ENCODE data around the gene CNTN1.

CNTN1 gene

DNA sequence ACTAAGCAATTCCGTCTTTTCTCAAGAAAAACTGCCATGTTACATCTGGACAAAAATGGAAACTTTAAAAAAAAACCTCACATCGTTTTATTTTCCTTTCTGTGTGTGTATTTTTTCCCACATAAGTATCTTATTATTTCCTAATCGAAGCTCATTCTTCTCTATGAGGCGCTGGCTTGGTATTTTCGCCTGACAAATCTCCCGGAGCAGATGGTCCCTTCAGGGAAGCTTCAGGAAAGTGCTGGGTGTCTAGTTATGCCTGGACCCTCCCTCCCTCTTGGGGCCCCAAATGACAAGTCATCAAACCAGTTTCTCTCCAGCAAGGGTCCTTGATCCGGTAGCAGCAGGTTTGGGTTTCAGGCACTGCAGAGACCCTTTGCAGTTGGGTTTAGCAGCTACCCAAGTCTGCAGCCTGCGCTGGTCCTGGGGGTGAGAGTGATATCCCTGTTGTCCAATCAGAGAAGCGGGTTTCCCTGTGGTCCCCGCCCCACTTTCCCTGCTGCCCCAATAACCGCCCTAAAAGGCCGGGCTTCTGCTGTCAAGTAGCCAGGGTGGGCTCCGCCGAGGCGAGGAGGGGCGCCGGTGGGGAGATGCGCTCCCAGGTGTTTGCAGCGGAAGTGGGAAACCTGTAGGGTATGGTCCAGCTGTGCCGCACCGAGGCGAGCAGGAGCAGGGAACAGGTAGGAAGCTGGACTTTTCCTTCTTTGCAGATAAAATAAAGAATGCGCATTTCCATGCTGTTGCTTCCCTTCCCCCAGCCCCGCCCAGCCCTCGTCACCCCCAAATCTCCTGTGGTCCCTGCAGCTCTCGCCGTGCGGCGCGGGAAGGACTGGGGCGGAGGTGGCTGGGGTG lies at the start of gene CNTN1:
TSS of gene CNTN1 (plus strand) at position 527 of the 852 bp plus-strand sequence.
- DNase-seq (ENCODE audit: low spot score): no peak

DNA sequence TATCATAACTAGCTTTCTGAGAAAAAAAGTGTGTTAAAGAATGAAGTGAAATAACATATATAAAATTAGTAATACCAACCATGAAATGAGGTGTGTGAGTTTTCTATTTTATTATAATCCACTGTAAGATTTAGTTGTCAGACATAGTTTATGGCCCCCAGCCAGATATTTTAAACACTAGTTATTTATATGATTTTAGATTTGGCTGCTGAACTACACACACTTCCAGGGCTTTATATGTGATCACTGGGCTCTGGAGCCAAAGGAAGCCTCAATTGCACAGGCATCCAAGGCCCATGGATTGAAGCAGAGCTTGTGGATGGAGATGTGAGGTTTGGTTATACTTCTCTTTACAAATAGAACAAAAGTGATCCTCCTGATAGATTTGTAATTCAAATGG lies 48.7 kb upstream of the CNTN1 start:
- no peak for DNase-seq (ENCODE audit: low spot score)

DNA sequence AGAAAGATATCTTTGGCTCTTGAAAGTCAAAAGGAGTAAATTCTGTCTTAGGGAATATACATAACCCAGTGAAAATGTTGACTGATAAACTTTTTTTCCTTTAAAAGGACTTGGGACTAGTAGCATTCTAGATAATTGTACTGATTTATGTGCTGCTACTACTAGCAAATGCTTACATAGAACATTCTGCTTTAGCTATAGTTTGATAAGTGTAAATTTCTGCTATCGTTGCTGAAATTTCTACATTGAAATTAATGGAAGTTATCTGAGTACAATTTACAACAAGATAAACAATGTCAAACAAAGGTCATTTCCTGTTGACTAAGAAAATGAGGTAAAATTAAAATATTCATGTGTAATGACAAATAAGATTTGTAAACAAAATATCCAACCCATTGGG lies 48.3 kb upstream of the CNTN1 start:
- DNase-seq (ENCODE audit: low spot score): no peak

DNA sequence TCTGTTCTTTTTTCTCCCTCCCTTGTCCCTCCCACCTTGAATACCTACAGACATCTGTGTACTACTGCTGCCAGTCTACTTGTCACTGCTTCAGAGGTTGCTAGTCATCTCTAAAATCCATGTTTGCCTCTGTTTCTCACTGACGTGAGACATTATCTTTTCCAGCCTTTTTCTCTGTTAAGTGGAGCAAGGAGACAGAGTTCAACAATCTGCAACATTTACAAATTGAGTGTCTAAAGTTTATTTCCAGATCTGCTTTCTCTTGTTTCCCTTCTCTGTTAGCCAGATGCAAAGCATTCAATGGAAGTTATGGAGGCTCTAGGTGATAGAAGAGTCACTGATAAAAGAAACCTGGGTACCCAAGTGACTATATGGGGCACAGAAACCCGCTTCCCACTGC lies 47.5 kb upstream of the CNTN1 start:
- no peak for DNase-seq (ENCODE audit: low spot score)

DNA sequence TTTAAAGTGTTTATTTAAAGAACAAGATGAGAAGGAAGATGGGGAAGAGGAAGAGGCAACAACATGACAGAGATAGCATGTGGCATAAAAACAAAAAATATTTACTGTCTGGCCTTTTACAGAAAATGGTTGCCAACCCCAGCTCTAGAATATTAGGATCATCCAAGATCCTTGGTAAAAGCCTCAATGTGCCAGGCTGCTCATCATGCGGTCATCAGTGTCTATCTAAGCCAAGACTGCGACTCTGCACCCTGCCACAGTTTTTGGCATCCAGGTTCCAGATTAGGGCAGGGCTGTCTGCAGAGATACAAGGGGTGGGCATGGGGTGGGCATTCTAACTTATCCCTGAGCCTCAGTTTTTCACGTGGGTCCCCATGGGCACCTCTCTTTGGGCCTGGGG lies 46.9 kb upstream of the CNTN1 start:
- DNase-seq (ENCODE audit: low spot score): no peak

DNA sequence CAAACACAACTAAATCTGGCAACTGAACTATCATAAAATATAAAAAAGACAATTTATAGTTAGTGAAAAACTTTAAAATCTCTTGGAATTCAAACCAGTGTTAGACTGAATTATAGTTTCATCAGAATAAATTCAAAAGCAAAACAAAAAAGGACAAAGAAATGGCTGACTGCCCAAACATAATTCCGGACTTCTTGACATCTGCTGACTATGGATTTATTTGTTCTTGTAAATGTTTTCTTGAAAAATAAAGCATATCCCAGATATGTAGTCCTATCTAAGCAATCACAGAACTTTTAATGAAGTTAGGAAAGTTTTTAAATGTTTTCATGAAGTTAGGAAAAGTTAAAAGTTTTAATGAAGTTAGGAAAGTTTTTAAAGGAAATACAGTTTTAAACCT lies 45.8 kb upstream of the CNTN1 start:
- DNase-seq (ENCODE audit: low spot score): no peak

DNA sequence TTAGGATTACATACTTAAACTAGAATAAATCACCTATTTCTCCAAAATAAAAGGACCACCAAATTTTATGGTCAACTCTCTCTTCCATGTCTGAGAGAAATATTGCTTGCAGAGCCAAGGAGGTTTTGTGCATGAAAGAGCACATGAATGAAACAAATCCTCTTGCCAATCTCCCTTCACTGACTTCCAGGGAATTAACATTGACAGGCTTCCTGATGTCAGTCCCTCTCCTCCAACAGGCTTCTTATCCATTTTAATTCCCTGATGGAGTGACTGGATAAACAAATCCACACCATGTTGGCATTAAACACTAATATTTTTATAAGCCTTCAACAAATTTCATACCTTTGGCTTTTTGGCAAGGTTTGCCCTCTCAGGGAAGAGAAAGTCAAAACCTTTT lies 45.3 kb upstream of the CNTN1 start:
- DNase-seq (ENCODE audit: low spot score): no peak

DNA sequence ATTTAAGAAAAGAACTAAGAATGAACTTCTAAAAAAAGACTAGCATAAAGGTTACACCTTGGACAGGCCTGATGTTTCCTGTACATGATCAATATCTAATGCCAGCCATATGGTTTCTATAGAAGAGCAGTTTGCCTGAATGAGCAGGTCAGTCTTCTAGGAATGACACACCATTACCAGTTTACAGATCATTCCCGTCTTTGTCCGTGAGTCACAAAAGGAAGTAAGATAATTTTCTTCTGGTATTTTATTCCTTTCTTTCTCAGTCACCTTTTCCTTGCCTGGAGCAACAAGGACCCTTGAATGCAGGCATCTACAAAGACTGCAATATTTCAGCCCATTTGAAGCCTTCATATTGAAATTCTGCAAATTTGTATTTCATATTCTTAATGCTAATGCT lies 44.6 kb upstream of the CNTN1 start:
- DNase-seq (ENCODE audit: low spot score): no peak

DNA sequence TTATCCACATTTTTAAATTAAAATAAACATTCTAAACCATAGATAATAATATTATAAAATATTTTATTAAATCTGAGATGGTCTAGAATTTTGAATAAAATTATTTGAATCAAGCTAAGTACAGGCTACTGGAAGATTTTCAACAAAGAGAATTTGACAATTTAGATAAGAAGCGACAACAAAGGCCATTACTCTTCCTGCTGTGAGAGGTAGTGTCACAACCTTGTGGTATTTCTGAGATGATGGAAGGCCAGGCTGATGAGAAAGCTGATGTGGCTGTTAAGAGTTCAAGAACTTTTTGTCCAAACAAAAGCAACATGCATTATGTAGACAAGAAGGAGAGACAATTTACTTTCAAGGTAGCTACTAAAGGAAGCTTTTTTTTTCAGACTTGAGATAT lies 43.7 kb upstream of the CNTN1 start:
- DNase-seq (ENCODE audit: low spot score): no peak

DNA sequence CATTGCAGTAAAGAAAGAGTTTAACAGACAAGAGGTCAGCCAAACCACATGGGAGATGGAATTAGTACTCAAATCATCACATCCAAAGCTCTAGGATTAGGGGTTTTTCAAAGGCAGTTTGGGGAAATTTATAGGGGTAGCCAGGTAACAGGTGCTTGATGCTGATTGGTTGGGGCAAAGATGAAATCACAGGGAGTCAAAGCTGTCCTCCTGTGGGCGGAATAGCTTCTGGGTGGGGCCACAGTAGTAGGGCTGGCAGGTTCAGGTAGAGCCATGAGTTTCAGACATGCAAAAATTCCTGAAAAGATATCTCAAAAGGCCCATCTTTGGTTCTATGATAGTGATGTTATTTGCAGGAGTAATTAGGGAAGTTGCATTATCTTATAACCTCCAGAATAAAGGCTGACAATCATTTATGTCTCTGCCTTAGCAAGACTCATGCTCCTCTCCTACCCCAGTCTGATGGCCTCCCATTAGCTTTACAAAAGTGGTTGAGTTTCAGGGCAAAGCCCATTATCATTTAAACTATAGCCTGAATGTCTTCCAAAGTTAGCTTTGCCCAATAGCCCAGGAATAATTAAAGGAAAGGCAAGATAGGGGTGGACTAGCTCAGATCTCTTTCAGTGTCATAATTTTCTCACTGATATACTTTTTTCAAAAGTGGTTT lies 42.1 kb upstream of the CNTN1 start:
- DNase-seq (ENCODE audit: low spot score): no peak

DNA sequence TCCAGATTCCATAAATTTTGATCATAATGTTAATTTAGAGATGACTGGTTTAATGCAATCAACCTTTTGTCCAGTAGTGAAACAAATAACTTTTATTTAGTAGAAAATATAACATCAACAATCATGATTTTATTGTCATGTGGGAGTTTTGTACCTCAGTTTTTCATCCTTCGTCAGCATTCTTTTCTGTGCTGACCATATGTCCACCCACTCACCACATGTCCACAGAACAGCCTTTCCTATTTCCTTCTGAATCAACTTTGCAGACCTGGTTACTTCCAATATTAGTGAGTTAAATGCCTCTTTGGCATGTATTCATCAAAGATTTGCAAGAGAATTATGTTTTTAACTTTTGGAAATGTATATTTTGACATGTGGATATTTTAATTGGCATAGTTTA lies 36.8 kb upstream of the CNTN1 start:
- DNase-seq (ENCODE audit: low spot score): no peak

DNA sequence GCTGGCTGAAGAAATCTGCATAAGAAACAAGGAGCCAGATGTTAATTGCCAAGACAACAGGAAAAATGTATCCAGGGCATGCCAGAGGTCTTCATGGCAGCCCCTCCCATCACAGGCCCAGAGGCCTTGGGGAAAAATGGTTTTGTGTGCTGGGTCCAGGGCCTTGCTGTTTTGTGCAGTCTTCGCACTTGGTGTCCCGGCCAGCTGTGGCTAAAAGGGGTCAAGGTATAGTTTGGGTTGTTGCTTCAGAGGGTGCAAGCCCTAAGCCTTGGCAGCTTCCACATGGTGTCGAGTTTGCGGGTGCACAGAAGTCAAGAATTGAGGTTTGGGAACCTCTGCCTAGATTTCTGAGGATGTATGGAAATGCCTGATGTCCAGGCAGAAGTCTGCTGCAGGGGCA lies 29.9 kb upstream of the CNTN1 start:
- DNase-seq (ENCODE audit: low spot score): no peak

DNA sequence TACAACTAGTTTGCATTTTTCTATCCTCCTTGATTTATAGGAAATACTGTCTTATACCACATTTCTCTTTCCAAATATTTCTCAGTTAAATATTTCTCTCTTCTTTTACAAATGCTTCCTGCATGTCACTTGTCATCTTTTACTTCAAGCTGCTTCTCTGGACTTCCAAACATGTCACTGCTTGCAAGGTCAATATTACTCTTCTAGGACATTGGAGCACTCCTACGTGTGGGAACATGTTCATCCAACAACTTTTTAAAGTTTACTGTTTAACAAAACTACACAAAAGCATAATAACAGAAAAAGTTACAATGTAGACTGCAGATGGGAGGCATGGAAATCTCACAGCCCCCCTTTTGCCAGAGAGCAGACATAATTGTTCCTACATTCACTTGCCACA lies 28.5 kb upstream of the CNTN1 start:
- DNase-seq (ENCODE audit: low spot score): no peak

DNA sequence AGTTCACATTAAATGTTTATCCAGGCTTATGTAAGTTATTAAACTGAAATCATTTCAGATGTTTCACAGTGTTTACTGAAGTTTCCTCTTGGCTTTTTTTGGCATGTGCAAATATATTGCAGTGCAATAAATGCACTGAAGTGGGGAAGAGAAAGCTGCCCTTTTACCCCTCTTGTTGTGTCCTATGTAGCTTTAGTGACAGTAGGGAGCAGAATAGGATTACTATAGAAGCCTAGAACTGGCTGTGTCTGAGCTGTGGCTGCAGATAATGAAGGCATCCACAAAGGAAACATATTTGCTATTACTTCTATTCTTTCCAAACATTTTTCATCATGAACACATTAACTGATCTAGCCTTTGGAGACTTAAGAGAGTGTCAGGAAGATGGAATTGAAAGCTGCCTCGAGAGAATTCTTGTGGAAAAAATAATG lies 24.1 kb upstream of the CNTN1 start:
- DNase-seq (ENCODE audit: low spot score): no peak

DNA sequence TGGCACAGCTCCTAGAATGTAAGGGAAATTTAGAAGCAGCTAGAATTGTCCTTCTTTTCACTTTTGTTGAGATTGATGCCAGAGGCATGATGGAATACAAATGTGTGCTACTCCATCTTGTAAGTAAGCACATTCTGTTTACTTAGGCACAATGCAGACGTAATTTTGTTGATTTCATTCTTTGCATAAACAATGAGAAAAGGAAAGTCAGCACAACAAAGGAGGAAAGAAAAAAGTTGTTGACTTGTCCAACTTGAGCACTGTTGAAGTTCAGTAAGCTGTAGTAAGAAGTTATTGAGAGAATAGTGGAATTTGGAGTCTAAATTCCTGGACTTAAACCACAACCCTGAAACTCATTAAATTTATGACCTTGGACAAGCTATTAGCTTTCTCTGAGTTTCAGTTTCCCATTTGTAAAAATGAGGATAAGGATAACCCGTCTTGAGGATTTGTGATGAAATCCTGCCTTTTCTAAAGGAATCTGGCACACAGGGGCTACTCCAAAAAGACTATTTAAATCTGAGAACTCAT lies 19.4 kb upstream of the CNTN1 start:
- DNase-seq (ENCODE audit: low spot score): no peak

DNA sequence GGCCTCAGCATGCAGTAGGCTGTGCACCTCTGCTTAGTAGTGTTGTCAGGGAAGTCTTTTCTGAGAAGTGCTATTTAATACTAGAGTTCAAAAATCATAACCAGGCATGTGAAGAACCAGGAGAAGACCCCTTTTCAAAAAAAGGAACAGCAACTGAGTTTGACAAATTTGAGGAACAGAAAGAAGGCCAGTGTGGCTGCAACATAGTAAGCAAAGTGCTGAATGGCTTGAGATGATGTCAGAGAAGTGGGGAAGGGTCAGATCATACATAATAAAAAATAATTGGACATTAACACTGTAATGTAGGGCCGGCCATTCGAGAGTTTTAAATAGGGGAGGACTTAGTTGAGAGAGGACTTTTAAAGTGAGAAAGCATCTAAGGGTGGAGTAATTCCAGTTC lies 11.1 kb upstream of the CNTN1 start:
- no peak for DNase-seq (ENCODE audit: low spot score)

DNA sequence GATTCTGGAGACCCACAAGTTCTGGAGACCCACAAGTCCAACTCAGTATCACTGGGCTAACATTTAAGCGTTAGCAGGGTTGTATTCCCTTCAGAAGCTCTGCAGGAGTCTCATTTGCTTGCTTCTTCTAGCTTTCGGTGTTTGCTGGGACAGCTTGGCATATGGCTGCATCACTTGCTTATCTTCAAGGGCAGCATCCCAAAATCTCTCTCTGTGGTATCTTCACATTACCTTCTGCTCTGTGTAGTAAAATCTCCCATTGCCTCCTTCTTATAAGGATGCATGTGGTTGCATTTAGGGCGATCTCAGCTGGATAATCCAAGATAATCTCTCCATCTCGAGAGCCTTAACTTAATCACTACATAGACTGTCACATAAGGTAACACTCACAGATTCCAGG lies 7.3 kb upstream of the CNTN1 start:
- no peak for DNase-seq (ENCODE audit: low spot score)

DNA sequence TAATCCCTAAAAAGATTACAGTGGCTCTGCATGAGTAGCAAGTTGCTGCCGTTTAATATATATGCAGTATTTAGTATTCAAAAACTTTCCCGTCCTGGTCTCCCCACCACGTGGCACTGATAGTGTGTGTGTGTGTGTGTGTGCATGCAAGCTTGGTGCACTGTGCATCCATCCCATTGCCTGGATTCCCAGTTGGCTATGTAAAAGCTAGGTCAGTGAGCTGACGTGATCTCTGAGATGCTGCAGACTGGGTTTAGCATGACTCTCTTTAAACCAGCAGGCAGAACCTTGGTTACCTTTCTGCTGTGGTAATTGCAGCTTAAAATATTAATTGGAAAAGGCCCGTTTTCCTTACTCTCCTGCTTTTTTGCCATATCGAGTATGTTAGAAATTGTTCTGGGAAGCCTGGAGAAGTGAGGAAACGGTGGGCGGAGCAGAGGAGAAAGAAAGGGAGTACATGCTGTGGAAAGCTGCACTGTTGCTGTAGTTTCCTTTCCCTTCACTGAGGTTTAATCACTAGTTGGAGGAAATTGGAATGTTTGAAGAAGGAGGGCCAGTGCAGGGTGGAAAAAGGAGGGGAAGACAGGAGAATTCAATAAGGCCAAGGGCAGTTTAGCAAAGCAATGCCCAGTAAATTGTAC lies 4.0 kb upstream of the CNTN1 start:
- no peak for DNase-seq (ENCODE audit: low spot score)

DNA sequence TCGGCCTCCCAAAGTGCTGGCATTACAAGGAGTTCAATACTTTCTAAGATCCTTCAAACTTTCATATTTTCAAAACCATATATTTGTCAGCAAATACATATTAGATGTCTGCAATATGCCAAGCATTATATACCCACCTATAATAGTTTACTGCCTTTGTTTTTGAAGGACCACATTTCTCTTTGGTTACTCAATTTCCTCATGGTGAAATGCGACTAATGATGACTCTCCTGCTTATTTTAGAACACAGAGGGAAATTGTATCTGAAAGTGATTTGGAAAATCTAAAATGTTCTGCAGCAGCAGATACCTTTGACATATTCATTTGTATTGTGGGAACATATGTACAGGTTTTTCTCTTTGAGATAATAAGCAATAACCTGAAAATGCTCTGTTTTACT lies 2.7 kb upstream of the CNTN1 start:
- DNase-seq (ENCODE audit: low spot score): no peak

DNA sequence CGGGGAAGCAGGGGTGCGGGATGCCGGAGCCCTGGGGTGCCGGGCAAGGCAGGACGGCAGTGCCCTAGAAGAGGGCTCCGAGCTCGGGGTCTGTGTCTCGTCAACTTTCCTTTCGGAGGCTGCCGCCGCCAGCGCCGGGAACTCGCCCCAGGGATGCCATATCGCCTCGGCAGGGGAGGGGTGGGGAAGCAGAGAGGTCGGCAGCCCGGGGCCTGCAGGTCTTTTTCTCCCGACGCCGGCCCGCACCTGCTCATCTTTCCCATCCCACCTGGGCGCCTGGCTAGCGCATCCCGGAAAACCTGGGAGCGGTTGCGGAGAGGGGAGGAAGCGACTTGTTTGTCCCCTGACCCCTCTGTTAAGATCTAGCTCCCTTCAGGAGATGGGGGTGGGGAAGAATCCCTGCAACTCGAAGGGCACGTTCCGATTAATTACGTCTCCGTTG lies 547 bp downstream of the CNTN1 start:
- DNase-seq (ENCODE audit: low spot score): no peak

DNA sequence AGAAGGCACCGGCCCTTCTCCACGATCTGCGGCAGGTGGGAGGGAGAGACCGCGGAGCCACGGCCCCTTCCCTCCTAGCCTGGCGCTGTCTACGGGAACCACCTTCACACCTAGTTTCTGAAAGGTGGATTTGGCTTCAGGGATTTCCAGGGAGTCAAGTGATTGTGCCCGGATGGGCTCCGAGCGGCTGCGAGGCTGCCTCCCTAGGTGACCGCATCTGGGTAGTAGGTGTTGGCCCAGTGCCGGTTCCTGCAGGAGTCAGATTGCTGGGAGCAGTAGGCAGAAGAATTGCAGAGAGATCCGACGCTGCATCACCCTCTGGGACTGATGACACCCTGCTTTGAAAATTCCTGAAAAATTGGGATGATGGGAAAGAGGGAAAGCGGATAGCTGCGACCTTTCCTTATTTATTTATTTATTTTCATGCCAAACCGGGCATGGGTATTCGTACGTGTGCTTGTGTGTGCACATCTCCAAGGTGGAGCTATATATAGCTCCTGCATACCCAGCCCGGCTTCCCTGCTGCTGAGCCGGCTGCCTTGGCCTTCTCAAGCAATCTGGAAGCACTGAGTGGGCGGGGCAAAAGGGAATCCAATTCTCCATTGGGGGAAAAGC lies 1.1 kb downstream of the CNTN1 start:
- DNase-seq (ENCODE audit: low spot score): no peak

DNA sequence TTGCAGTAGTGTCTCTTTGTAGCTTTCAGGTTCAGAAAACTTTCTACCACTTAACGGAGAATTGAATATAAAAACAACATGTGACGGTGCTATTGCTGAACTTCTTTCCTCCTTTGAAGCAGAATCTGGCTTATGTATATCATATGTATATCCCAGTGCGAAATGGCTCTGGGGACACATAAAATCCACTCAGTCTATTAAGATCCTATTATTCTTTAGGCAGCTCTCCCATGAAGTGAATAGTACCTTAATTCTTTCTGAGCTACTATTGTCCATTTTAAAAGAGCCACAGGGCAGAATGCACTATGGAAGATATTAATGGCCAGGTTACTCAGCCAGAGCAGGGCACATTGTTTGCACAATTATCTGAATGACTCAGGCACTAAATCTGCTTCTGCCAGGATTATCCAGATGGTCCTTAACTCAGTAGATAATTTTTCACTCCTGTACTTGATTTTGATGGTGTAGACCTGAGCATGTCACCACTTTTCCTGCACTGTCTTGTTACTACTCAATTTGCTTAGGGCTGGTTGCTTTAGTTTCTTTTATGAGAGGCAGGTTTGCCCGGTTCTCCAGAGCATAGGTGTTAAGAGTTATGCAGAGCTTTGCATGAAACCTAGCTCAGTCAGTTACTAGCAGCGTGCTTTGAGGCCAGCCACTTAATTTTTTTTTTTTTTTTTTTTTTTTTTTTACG lies 5.5 kb downstream of the CNTN1 start:
- no peak for DNase-seq (ENCODE audit: low spot score)
